ENCODE measurements around the gene LAMA3.

Gene LAMA3

DNA sequence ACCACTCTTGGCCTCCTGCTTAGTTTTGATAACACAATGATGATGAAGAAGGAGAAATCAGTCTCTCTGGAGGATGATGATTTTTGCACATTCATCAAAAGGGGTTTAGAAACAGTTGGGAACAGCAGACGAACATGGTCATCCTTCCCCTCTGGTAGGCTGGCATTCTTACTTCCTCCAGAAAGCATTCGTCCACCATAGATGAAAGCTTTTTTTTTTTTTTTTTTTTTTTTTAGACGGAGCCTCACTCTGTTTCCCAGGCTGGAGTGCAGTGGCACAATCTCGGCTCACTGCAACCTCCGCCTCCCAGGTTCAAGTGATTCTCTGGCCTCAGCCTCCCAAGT lies 281.8 kb downstream of the LAMA3 start:
- no peak overlapping the region for H2BK120ac ChIP-seq (ENCODE audit: low read depth, low read length)
- H3K23ac ChIP-seq (ENCODE audit: low read depth, low read length, poor library complexity): no peak overlapping the region
- no CpG with 5 or more reads among the region's 5 CpGs for WGBS, 2 donors (ENCODE audit: extremely low coverage in 2 of 2, insufficient read length in 2 of 2, insufficient replicate concordance in 1 of 2)

DNA sequence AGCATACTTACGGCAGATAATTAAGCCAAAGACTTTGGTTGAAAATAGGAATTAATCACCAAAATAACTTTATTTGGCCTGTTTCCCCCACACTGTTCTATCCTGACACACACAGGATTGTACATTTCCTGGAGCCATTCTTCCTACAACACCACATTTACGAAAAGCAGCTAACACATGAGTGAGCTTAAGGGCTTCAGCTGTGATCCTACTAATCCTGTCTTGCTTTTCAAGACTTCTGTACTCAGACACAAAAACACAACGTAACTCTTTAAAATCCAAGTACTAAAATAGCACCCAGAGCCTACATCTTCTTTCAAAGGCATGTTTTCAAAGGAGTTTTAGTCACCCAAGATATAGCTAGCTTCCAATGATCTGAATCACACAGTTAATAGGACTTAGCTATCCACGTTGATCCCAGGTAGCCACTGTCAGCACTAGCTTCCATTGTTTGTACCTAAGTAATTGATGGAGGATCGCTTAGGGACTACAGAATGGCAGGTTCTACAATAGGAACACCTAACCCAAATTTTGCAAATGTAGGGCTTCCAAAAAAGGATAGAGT lies 282.5 kb downstream of the LAMA3 start:
- Histone ChIP-seq H3K4me3 (ENCODE audit: low read length in 2 of 2) (no peak overlapping the region), H3K4me2 (ENCODE audit: insufficient read depth, low read length, poor library complexity, severe bottlenecking) (no peak overlapping the region), H3K36me3 (replicated peaks in 1 of 2; ENCODE audit: control insufficient read depth in 2 of 2, insufficient read depth in 2 of 2, low read length in 2 of 2) (no peaks in the 10 kb centered on the region), H2BK5ac (ENCODE audit: low read length) (no peak overlapping the region), H4K8ac (ENCODE audit: low read depth, low read length) (no peak overlapping the region), H3K18ac (ENCODE audit: low read length) (no peak overlapping the region), H3K9me3 (replicated peaks in 1 of 2; ENCODE audit: control insufficient read depth in 2 of 2, insufficient read depth in 1 of 2, low read depth in 1 of 2, low read length in 2 of 2) (no peaks in the 10 kb centered on the region), H2AK5ac (ENCODE audit: low read depth, low read length) (no peak overlapping the region), H2BK15ac (ENCODE audit: low read length) (no peak overlapping the region), H2BK120ac (ENCODE audit: low read depth, low read length) (no peak overlapping the region), H3K79me1 (ENCODE audit: low read depth, low read length) (no peaks in the 10 kb centered on the region), H3K27me3 (ENCODE audit: control insufficient read depth in 3 of 3, insufficient read depth in 3 of 3, low read depth in 1 of 3, low read length in 3 of 3) (peaks cover 0 to 3% (median 0%) of the 10 kb centered on the region in 3 experiments), H2AFZ (ENCODE audit: low read length) (no peak overlapping the region), H3K27ac (replicated peaks; ENCODE audit: low read length) (no peak overlapping the region), H3K9ac (ENCODE audit: low read depth, low read length, poor library complexity) (no peak overlapping the region), H3K4ac (ENCODE audit: low read length) (no peak overlapping the region), H3K14ac (ENCODE audit: low read length) (no peak overlapping the region), H4K91ac (ENCODE audit: low read depth, low read length, poor library complexity) (no peak overlapping the region), H2BK12ac (ENCODE audit: low read length) (no peak overlapping the region), H3K4me1 (ENCODE audit: control insufficient read depth in 2 of 2, insufficient read depth in 1 of 2, low read depth in 1 of 2, low read length in 2 of 2) (peaks cover 0 to 3% of the 10 kb centered on the region in 2 donors), H3K23ac (ENCODE audit: low read depth, low read length, poor library complexity) (no peak overlapping the region)
- no CpG with 5 or more reads among the region's 5 CpGs for WGBS, 2 donors (ENCODE audit: extremely low coverage in 2 of 2, insufficient read length in 2 of 2, insufficient replicate concordance in 1 of 2)
- no peak for DNase-seq (ENCODE audit: low spot score)

More for the DNA sequence above, 281.8 kb downstream of the LAMA3 start:
- no peak overlapping the region for H2BK5ac ChIP-seq (ENCODE audit: low read length)
- no peaks in the 10 kb centered on the region for H3K79me1 ChIP-seq (ENCODE audit: low read depth, low read length)
- no peak overlapping the region for H2AFZ ChIP-seq (ENCODE audit: low read length)
- no peak overlapping the region for H3K4me3 ChIP-seq (ENCODE audit: low read length in 2 of 2)
- H3K18ac ChIP-seq (ENCODE audit: low read length): no peak overlapping the region
- H3K27ac ChIP-seq (replicated peaks; ENCODE audit: low read length): no peak overlapping the region
- no peak overlapping the region for H2BK12ac ChIP-seq (ENCODE audit: low read length)
- H3K14ac ChIP-seq (ENCODE audit: low read length): no peak overlapping the region
- peaks cover 0 to 3% (median 0%) of the 10 kb centered on the region in 3 experiments for H3K27me3 ChIP-seq (ENCODE audit: control insufficient read depth in 3 of 3, insufficient read depth in 3 of 3, low read depth in 1 of 3, low read length in 3 of 3)
- H3K4me2 ChIP-seq (ENCODE audit: insufficient read depth, low read length, poor library complexity, severe bottlenecking): no peak overlapping the region
- H3K4ac ChIP-seq (ENCODE audit: low read length): no peak overlapping the region
- H3K36me3 ChIP-seq (replicated peaks in 1 of 2; ENCODE audit: control insufficient read depth in 2 of 2, insufficient read depth in 2 of 2, low read length in 2 of 2): no peaks in the 10 kb centered on the region
- no peak overlapping the region for H3K9ac ChIP-seq (ENCODE audit: low read depth, low read length, poor library complexity)
- H2AK5ac ChIP-seq (ENCODE audit: low read depth, low read length): no peak overlapping the region
- H3K9me3 ChIP-seq (replicated peaks in 1 of 2; ENCODE audit: control insufficient read depth in 2 of 2, insufficient read depth in 1 of 2, low read depth in 1 of 2, low read length in 2 of 2): no peaks in the 10 kb centered on the region
- no peak overlapping the region for H4K91ac ChIP-seq (ENCODE audit: low read depth, low read length, poor library complexity)
- peaks cover 0 to 3% of the 10 kb centered on the region in 2 donors for H3K4me1 ChIP-seq (ENCODE audit: control insufficient read depth in 2 of 2, insufficient read depth in 1 of 2, low read depth in 1 of 2, low read length in 2 of 2)
- no peak overlapping the region for H4K8ac ChIP-seq (ENCODE audit: low read depth, low read length)
- H2BK15ac ChIP-seq (ENCODE audit: low read length): no peak overlapping the region
- no peak for DNase-seq (ENCODE audit: low spot score)

DNA sequence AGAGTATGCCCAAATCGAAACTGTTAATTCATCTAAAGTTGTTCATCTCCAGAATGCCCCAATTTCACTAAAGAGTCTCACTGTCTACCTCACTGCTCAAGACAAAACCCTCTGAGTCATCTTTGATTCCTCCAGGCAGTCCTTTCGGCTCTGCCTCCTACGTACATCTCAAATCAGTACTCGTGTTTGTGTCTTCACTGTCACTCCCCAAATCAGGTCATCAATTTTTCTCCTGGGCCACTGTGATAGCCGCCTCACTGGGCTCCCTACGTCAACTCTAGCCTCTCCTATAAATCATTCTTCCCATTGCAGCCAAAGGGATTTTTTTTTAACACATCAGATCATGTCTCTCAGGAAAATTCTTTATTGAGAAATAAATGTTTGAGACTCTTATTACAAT lies 283.2 kb downstream of the LAMA3 start:
- Histone ChIP-seq H3K4me2 (ENCODE audit: insufficient read depth, low read length, poor library complexity, severe bottlenecking) (no peak overlapping the region), H3K9me3 (replicated peaks in 1 of 2; ENCODE audit: control insufficient read depth in 2 of 2, insufficient read depth in 1 of 2, low read depth in 1 of 2, low read length in 2 of 2) (no peaks in the 10 kb centered on the region), H3K27ac (replicated peaks; ENCODE audit: low read length) (no peak overlapping the region), H4K91ac (ENCODE audit: low read depth, low read length, poor library complexity) (no peak overlapping the region), H2BK5ac (ENCODE audit: low read length) (no peak overlapping the region), H3K23ac (ENCODE audit: low read depth, low read length, poor library complexity) (no peak overlapping the region), H3K27me3 (ENCODE audit: control insufficient read depth in 3 of 3, insufficient read depth in 3 of 3, low read depth in 1 of 3, low read length in 3 of 3) (peaks cover 0 to 3% (median 0%) of the 10 kb centered on the region in 3 experiments), H2AFZ (ENCODE audit: low read length) (no peak overlapping the region), H3K36me3 (replicated peaks in 1 of 2; ENCODE audit: control insufficient read depth in 2 of 2, insufficient read depth in 2 of 2, low read length in 2 of 2) (no peaks in the 10 kb centered on the region), H2AK5ac (ENCODE audit: low read depth, low read length) (no peak overlapping the region), H3K14ac (ENCODE audit: low read length) (no peak overlapping the region), H3K4me1 (ENCODE audit: control insufficient read depth in 2 of 2, insufficient read depth in 1 of 2, low read depth in 1 of 2, low read length in 2 of 2) (peaks cover 0 to 3% of the 10 kb centered on the region in 2 donors), H3K4me3 (ENCODE audit: low read length in 2 of 2) (no peak overlapping the region), H3K18ac (ENCODE audit: low read length) (no peak overlapping the region), H2BK12ac (ENCODE audit: low read length) (no peak overlapping the region), H2BK120ac (ENCODE audit: low read depth, low read length) (no peak overlapping the region), H4K8ac (ENCODE audit: low read depth, low read length) (no peak overlapping the region), H3K4ac (ENCODE audit: low read length) (no peak overlapping the region), H3K9ac (ENCODE audit: low read depth, low read length, poor library complexity) (no peak overlapping the region), H3K79me1 (ENCODE audit: low read depth, low read length) (no peaks in the 10 kb centered on the region), H2BK15ac (ENCODE audit: low read length) (no peak overlapping the region)
- whole genome bisulfite sequencing, 2 donors (ENCODE audit: extremely low coverage in 2 of 2, insufficient read length in 2 of 2, insufficient replicate concordance in 1 of 2): no CpG with 5 or more reads among the region's 6 CpGs
- no peak for DNase-seq (ENCODE audit: low spot score)

DNA sequence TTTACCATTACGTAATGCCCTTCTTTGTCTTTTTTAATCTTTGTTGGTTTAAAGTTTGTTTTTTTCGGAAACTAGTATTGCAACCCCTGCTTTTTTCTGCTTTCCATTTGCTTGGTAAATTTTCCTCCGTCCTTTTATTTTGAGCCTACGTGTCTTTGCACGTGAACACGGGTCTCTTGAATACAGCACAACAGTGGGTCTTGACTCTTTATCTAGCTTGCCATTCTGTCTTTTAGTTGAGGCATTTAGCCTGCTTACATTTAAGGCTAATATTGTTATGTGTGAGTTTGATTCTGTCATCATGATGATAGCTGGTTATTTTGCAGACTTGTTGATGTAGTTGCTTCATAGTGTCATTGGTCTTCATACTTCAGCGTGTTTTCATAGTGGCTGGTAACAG lies 287.9 kb downstream of the LAMA3 start:
- peaks cover 0 to 25% (median 0%) of the 10 kb centered on the region in 3 experiments for H3K27me3 ChIP-seq (ENCODE audit: control insufficient read depth in 3 of 3, insufficient read depth in 3 of 3, low read depth in 1 of 3, low read length in 3 of 3)
- no peak overlapping the region for H3K18ac ChIP-seq (ENCODE audit: low read length)
- H4K8ac ChIP-seq (ENCODE audit: low read depth, low read length): no peak overlapping the region
- peaks cover 7 to 12% of the 10 kb centered on the region in 2 donors for H3K4me1 ChIP-seq (ENCODE audit: control insufficient read depth in 2 of 2, insufficient read depth in 1 of 2, low read depth in 1 of 2, low read length in 2 of 2)
- no peak overlapping the region for H2BK120ac ChIP-seq (ENCODE audit: low read depth, low read length)
- no peak overlapping the region for H3K4ac ChIP-seq (ENCODE audit: low read length)
- H2BK5ac ChIP-seq (ENCODE audit: low read length): no peak overlapping the region
- no peak overlapping the region for H2BK12ac ChIP-seq (ENCODE audit: low read length)
- no peak for DNase-seq (ENCODE audit: low spot score)
- no peak overlapping the region for H4K91ac ChIP-seq (ENCODE audit: low read depth, low read length, poor library complexity)
- H3K79me1 ChIP-seq (ENCODE audit: low read depth, low read length): no peaks in the 10 kb centered on the region
- no peak overlapping the region for H3K9ac ChIP-seq (ENCODE audit: low read depth, low read length, poor library complexity)
- no peak overlapping the region for H2AK5ac ChIP-seq (ENCODE audit: low read depth, low read length)
- no peak overlapping the region for H2BK15ac ChIP-seq (ENCODE audit: low read length)
- no peak overlapping the region for H3K27ac ChIP-seq (replicated peaks; ENCODE audit: low read length)
- WGBS, 2 donors (ENCODE audit: extremely low coverage in 2 of 2, insufficient read length in 2 of 2, insufficient replicate concordance in 1 of 2): no CpG with 5 or more reads among the region's 7 CpGs
- H2AFZ ChIP-seq (ENCODE audit: low read length): no peak overlapping the region
- H3K23ac ChIP-seq (ENCODE audit: low read depth, low read length, poor library complexity): no peak overlapping the region
- H3K9me3 ChIP-seq (replicated peaks in 1 of 2; ENCODE audit: control insufficient read depth in 2 of 2, insufficient read depth in 1 of 2, low read depth in 1 of 2, low read length in 2 of 2): no peaks in the 10 kb centered on the region
- H3K14ac ChIP-seq (ENCODE audit: low read length): no peak overlapping the region
- H3K4me3 ChIP-seq (ENCODE audit: low read length in 2 of 2): no peak overlapping the region
- H3K36me3 ChIP-seq (replicated peaks in 1 of 2; ENCODE audit: control insufficient read depth in 2 of 2, insufficient read depth in 2 of 2, low read length in 2 of 2): no peaks in the 10 kb centered on the region
- H3K4me2 ChIP-seq (ENCODE audit: insufficient read depth, low read length, poor library complexity, severe bottlenecking): no peak overlapping the region

Data from neuronal stem cell (in vitro differentiated cells).